OCI-LY1 (cell line): ENCODE data around the gene TLE3.

Experiments used
- CTCF ChIP-seq: fragments of 200-600 bp; sonication (generic), shearing (Covaris generic); IDR thresholded peaks from 2 replicates; pipeline ENCODE4 v1.5.1; 2017; ENCODE audit warnings: mild to moderate bottlenecking, antibody characterized with exemption, low read length, moderate library complexity, mixed read lengths
- EZH2 ChIP-seq: fragments of 200-600 bp; sonication (generic), shearing (Covaris generic); IDR thresholded peaks from 2 replicates; pipeline ENCODE4 v1.8.0; 2017; ENCODE audit warnings: borderline replicate concordance, mixed run types, mild to moderate bottlenecking, antibody characterized with exemption, low read length, moderate library complexity, mixed read lengths

GRCh38 chr15:70014860-70015490 is 82.7 kb downstream of the TLE3 start:
- no peak for TF ChIP-seq CTCF
- TF ChIP-seq EZH2 = no peak
